Neural progenitor cell (in vitro differentiated cells): ENCODE results near the gene SHOC1.

Experiments
- CTCF ChIP-seq: fragments of 200-600 bp; sonication (generic); IDR thresholded peaks from 2 replicates; pipeline ENCODE4 v1.5.1; 2017; ENCODE audit warnings: antibody characterized with exemption, mild to moderate bottlenecking
- EZH2 ChIP-seq: fragments of 200-600 bp; sonication (generic); IDR thresholded peaks from 2 replicates; pipeline ENCODE4 v1.6.1; 2017; ENCODE audit warnings: antibody characterized with exemption, mild to moderate bottlenecking, moderate library complexity

- TF ChIP-seq EZH2 (no peak), CTCF (no peak)
Observed at GRCh38 chr9:111831371-111832108, 36.8 kb upstream of the SHOC1 start.
